Measurements from ENCODE around the gene MNT.

Gene MNT

DNA sequence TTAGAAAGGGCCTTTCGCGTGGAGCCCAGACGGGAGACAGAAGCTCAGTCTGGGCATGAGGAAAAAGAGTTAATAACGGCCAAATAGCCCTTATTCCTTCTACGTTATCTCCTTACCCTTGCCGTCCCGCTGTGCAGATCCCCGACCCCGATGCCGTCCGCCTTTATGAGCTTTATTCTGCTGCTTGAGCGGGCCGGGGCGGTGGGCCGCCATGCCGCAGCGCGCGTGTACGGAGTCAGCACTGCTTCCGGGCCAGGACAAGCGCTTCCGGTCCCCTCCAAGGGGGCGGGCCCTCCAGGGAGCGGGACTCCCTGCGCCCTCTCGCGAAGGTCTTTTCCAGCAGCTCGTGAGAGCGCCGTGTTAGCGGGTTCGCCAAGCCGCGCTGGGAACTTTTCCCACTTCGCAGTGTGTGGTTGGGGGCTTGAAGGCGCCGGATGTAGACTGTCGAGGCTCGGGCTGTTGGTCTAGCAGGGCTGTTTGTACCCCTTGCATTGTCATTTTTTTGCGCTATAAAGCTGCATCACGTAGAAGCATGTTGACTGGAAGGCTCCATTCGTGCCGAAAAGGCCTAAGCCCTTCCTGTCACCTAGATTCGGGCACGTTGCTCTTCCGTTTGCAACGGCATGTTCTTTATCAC lies 64.5 kb downstream of the MNT start, which contains the start of gene TSR1:
Gene TSR1, minus strand, starts transcription at position 243 of the 637 bp plus-strand sequence. Its CDS starts 30 bp downstream, at position 213.
- peak; percentile 59 for DNase-seq (ENCODE audit: extremely low read depth, low read depth)
- TF ChIP-seq, protein P1, sequence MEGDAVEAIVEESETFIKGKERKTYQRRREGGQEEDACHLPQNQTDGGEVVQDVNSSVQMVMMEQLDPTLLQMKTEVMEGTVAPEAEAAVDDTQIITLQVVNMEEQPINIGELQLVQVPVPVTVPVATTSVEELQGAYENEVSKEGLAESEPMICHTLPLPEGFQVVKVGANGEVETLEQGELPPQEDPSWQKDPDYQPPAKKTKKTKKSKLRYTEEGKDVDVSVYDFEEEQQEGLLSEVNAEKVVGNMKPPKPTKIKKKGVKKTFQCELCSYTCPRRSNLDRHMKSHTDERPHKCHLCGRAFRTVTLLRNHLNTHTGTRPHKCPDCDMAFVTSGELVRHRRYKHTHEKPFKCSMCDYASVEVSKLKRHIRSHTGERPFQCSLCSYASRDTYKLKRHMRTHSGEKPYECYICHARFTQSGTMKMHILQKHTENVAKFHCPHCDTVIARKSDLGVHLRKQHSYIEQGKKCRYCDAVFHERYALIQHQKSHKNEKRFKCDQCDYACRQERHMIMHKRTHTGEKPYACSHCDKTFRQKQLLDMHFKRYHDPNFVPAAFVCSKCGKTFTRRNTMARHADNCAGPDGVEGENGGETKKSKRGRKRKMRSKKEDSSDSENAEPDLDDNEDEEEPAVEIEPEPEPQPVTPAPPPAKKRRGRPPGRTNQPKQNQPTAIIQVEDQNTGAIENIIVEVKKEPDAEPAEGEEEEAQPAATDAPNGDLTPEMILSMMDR (IDR thresholded peaks at IDR 0.05; ENCODE audit: low read depth, low read length, missing control alignments): no peak
- H3K4me3 ChIP-seq (replicated peaks; ENCODE audit: low read depth, low read length): peak within 1 kb of the TSS; percentile 86

- TF ChIP-seq, protein P1 (IDR thresholded peaks at IDR 0.05; ENCODE audit: low read depth, low read length, missing control alignments): no peak
- no peak for DNase-seq (ENCODE audit: extremely low read depth, low read depth)
Observed at GRCh38 chr17:2335726-2336214, 65.1 kb downstream of the MNT start.

More at GRCh38 chr17:2335726-2336214, 65.1 kb downstream of the MNT start:
- H3K4me3 ChIP-seq (replicated peaks; ENCODE audit: low read depth, low read length): peak overlapping the region; percentile 86

Measured in HFF-Myc (cell line).